Stimulated activated CD4-positive, alpha-beta T cell treated with anti-CD3 and anti-CD28 coated beads, TNF-alpha, amount 100 ng/mL, for 1 hour (primary cell): ENCODE results near the gene TCERG1L.

Experiments used
- DNase-seq, 3 donors: peaks; one replicate each; pipeline ENCODE4 v3.0.0-alpha.2; 2020; ENCODE audit warnings: low read depth in 3 of 3, low spot score in 1 of 3

TCERG1L gene

DNA sequence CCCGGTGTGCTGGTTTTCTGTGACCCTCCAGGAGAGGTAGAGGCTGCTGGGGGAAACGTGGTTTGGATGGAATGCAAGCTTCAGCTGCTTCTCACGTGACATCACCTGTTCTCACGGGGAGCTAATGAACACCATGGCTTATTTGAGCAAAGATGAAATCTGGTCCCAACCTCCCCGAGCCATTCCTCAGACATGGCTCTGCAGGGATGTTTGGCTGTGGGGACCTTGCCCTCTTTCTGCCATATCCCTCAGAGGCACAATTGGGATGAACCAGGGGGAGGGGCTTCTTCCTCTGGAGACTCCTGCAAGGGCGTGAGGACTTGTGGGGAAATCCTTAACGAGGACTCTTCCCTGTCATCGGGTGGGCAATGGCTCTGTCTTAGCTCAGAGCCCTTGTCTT is 236.8 kb downstream of the TCERG1L start:
- DNase-seq, result no peak

DNA sequence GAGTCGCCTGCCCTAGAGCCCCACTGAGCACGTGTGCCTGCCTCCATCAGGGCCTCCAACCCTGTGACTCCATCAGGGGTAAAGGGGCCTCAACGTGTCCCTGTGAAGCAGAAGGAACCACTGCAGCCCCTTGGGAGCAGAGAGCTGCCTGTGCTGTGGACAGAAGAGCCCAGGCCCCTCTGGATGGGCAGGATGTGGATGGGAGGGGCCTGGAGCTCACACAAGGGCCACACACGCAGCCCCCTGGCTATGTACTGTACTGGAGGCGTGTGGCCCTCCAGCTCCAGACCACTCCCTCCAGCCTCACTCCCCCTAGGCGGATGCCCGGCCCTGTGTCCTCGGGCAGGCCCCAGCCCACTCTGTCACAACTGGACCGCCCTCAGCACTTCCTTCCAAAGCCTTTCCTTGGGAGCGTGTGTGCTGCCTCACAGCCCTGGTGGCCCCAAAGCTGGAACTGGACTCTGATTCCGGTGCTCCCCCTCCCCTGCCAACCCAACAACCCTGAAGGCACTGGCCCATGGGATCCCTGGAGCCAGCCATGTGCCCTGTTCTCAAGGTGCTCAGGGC is 238.0 kb downstream of the TCERG1L start:
- DNase-seq, result no peak

DNA sequence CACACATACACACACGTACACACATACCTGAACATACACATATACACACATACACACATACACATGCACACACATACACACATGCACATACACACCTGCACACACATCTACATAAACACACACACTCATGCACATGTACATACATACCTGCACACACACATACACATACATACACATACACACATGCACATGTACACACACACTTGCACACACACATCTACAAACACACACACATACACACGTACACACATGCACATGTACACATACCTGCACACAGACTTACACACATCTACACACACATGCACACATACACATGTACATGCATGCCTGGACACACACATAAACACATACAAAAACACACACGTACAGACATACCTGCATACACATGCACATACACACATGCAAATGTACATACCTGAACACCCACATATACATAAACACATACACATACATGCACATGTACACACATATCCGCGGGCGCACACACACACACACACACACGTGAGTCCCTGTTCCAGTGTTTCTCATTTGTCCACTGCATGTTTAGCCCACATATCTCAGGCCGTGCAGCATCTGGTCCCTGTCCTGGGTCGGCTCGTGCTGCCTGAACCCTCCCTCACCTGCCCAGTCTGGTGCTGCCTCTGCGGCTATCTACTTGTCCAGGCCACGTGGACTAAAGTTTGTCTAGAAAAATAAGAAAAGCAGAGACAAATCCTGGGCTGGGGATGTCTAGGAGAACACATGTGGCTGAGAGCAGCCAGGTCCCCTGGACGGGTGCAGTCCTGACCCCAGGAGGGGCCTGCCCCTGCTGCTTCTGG is 238.7 kb downstream of the TCERG1L start:
- no peak for DNase-seq

DNA sequence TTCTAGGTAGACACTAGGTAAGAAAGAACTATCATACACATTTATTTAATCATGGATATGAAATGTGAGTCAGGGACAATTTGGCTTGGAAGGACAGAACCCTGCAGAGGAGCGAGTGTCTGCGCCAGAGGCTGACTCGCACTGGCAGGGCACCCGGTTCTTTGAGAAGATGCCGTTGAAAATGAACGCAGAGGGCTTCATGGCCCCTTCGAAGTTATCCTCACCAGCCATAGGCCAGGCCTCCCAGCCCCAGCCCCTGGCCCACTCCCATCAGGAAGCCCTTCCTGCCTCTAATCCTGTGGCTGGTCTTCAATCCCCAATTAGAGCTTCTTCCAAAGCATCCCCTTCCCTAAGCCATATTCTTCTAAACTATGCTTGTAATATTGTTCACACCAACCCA is 239.8 kb downstream of the TCERG1L start:
- no peak for DNase-seq

DNA sequence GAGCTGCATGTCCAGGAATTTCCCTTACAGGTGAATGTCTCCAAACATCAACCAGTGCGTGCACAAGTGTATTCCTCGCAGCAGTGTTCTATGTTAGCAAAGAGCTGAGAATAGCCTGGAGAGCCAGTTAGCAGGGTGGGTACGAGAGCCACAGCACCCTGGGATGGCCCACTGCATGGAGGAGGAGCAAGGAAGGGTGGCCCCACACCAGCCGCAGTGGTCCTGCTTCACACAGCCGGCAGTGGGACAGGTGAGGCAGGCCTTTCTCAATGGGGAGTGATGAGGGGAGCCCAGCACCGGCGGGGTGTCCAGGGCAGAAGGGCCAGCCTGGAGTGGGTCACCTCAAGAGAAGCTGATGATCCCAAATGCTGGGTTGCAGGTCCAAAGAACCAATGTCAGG is 240.7 kb downstream of the TCERG1L start:
- no peak for DNase-seq

DNA sequence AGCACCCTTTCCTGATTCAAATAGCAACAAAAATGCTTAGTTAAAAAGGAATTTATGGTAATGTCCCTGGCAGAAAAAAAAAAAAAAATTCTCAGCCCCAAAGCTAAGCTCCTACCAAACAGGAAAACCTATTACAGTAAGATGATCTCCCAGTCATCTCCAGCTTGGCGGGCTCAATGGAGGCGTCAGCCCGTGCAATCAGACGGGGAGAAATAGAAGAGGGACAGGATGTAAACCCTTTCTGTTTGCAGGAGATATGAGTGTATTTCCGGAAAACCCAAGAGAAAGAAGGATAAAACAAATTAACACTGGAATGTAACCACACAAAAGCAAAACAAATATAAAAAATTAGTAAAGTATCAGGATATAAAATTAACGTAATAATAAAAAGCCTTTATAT is 242.8 kb downstream of the TCERG1L start:
- DNase-seq, result no peak

DNA sequence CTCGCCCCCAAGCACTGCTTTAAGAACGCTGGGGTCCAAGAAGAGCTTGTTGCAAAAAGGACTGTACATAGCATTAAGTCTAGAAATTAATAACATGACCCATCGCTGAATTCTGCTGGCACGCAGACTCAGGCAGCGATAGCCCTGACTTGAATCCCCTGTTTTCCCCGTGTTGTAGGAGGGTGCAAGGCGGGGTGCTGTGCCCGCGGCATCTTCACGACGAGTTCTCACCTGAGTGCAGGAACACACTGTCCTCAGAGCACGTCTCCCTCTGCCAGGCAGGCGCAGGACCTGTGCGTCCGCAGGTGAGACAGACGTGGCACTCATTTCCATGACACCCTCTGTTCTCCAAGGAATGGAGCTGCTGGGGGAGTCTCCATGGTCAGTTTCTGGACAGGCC is 243.2 kb downstream of the TCERG1L start:
- DNase-seq, result no peak

DNA sequence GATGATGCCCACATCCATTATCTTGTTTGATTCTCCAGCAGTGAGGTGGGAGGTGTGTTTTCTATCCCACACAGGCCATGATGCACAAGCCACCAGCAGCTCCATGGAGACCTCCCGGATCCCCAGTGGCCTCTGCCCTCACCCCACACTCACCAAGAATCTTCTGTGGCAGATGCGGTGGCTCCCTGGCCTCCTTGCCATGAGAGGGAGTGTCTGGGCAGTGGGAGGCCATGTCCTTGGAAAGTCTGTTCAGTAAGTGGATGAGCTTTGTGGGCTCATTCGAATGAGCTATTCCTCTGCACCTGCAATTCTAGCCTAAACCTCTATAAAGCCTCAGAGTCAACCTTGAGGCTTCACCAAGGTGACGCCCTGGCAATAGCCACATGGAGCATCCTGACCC is 243.8 kb downstream of the TCERG1L start:
- DNase-seq, result no peak

DNA sequence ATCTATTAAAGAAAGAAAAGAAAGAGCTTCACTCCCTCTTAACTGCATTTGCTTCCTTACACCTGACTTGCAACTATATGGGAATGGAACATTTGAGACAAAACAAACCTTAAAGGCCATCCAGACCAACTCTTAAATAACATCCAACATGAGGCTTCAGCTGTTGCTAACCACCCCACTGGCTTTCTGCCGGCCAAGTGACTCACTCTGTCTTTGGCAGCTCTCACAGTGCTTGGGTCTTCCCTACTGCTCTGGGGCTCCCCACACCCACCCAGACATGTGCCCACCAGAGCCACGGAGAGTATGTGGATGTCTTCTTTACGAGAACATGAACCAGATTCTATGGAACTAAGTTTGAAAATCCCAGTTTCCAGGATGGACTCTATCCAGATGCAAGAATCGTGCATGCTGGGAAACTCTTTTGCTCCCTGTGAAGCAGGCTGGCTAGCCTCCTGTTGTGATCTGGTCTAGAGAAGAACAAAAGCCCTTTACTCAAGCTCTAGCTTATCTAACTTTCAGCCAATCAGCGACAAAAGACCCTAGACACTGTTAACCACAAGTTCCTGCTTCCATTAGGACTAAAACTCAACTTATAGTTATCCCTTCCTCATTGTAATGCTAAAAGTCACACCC is 245.7 kb downstream of the TCERG1L start:
- no peak for DNase-seq

DNA sequence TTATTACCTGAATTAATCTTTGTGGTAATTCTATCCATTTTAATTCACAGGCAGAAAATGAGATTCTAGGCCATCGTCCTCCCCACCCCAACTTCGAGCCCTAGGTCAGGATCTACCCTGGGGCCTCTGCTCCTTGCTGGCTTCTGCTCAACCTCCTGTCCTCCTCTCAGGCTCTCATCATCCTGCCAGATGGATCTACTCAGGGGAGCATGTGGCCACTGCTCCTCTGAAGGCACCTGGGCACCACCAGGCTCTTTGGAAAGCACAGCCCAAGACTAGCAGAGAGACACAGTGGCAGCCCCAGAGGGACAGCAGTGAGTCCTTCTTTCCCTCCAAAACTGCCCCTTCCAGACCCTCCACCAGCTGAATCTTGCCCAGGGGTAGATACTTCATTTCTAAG is 248.2 kb downstream of the TCERG1L start:
- no peak for DNase-seq

DNA sequence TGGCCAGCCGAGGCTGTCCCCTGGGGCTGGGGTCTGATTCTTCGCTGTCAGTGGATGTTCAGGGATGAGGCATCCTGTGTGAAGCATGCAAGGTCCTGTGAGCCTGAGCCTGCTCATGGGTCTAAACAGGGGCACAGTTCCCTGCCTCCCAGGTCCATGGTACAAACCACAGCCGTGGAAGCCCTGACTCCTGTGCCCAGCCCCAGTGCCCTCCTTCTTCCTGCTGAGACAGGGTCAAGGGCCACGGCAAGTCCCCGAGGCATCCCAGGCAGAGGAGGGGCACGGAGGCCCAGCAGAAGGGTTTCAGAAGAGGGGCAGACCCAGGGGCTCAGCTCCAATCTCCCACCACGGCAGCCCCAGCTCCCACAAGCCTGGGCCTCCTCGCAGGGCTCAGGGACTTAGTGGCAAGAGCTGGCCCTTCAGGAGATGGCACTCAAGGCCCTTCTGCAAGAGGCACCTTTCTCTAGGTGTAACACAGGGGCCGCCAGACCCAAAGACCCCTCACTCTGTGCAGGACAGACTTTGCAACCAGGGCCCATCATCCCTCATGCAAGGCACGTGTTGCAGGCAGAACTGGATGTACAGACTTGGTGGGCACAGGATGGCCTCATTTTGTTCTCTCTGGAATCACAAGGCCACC is 248.8 kb downstream of the TCERG1L start:
- DNase-seq, result no peak

DNA sequence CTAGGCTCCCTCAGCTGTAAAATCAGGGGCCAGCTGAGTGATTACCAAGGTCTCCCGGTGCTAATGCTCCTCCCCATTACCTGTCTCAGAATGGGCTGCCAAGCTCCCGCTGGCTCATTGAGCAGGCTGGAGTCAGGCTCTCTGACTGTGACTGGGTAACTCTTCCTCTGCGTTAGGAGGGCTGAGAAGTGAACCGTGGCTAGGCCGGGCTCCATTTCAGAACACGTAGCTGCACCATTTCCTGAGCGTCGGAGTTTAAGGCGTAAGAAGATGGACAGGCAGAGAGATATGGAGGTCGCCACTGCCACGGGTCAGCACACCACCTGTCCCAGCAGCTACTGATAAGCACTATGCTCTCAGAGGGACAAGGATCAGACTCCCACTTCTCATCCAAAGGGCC is 250.3 kb downstream of the TCERG1L start:
- no peak for DNase-seq

DNA sequence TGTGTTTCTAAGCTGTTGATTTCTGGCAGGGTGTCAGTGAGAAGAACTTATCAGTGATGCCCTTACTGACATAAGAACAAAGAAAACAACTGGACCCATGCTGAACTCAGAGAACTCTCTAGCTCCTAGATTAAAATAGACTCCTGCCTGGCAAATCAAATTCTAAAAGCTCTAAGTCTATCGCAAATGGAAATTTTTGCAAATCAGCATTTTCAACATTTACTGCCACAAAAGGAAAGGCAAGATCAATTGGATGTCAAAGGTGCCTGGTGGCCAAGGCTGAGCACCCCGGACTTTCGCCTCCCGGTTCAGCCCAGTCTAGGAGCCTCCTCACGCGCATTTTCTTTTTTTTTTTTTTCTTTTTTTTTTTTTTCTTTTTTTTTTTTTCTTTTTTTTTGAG is 251.6 kb downstream of the TCERG1L start:
- no peak for DNase-seq

DNA sequence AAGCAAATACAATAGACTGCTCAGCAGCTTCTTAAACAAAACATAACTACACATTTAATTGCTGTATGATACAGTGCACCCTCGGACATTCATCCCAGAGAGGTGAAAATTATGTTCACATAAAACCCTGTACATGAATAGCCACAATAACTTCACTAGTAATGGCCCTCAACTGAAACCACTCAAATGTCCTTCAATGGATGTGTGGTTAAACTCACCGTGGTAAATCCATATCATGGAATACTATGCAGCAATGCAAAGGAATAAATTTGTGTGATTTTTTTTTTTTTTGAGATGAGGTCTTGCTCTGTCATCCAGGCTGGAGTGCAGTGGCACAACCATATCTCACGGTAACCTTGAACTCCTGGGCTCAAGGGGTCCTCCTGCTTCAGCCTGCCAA is 252.7 kb downstream of the TCERG1L start:
- no peak for DNase-seq

DNA sequence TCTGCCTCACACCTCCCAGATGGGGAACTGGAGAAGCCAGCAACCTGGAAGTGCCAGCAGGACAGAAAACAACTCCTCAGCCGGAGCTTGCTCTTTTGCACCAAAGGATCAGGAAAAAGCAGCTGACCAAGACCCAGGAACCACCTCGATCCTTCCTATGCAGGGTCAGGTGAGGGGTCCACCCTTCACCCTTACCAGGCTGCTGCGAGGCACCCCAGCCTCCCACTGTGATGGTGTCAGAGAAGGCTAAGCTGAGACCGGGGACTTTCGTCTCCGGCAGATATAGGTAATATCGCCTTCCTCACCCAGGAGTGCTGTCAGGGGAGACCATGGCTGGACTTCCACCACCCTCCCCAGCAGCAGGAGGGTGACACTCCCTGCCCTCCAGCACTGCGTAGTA is 254.7 kb downstream of the TCERG1L start:
- no peak for DNase-seq

DNA sequence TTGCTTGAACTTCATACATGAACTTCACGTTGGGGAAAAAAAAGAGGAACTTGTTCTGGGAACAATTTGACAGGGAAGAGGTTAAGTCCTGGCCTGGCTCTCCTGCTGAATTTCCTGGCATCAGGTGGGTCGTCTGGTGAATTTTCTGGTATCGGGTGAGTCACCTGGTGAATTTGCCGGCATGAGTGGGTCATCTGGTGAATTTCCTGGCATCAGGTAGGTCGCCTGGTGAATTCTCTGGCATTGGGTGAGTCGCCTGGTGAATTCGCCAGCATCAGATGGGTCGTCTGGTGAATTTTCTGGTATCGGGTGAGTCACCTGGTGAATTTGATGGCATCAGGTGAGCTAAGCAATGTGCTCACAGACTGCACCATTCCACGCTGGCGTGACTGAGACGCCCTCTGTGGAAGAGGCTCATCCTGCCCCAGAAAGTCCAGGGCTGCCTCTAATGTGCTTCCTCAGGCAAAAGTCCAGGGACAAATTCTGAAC is 255.4 kb downstream of the TCERG1L start:
- no peak for DNase-seq

DNA sequence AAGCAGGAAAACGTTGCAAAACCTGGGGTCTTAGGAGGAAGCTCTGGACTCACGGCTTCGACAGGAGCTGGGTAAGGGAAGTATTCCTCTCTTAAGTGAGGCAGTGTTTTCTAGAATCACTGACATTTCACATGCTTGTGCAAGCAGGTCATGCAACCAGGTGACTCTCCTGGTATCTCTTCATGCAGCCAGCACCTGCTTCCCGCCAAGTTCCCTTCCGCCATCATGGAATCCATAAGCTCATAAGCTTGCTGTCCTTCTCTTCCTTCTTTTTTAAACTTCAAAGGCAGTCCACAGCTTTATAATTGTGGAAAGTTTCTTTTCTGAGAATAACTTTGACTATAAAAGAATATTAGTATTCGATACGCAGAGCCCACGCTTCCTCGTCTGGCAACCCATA is 256.1 kb downstream of the TCERG1L start:
- no peak for DNase-seq

DNA sequence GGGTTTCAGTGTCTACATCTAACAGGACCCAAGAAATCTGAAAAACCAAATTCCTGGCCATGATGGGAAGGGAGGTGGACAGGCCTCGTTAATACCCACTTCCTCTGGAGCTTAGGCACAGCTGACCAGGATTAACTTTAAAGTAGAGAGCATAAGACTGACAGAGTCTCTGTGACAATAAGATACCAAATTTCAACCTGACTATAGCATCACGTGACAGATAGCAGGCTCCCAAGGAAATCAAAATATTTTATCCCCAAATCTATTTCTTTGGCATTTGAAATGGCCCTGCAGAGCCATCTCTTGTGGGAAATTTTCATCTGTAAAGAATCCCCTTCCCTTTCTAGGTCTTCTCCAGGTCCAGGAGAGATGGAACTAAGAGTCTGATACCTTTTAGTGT is 258.3 kb downstream of the TCERG1L start:
- DNase-seq, result no peak

DNA sequence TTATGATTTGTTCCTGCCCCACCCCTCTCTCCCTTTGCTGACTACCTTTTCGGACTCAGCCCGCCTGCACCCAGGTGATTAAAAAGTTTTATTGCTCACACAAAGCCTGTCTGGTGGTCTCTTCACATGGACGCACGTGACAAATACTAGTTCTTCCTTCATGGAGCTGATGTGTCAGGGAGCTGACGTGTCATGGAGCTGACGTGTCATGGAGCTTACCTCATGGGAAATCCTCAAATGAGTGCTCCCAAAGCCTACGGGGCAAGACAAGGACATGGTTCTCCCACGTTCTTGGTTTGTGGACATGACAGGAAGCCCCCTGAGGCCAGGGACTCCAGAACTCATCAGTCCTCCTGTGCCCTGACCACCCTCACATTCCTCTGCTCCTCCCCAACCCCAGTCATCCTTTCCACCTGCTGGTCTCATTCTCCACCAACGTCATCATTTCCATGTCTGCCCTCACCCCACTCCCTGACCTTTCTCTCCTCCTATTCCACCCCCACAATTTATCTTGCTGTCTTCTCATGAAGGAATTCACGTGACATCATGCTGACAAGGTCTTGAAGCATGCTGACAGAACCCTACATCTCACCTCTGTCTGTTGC is 261.3 kb downstream of the TCERG1L start:
- DNase-seq, result no peak

DNA sequence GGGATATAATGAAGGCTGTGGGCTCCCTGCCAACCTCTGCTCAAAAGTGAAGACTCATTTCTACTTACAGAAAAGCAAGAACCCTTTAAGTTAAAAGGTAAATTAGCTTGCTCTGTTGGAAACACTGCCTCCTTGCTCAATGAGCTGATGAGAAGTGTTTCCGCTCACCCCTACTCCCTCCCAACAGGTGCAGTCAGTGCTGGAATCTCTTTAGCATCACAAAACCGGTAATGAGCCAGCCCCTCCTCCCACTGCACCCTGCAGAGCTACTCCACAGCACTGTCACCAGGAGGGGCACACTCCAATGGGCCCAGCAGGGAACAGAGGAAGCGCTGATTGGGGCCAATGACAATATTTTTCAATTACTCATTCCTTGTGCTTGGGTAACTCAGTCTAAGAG is 262.5 kb downstream of the TCERG1L start:
- DNase-seq, result no peak

DNA sequence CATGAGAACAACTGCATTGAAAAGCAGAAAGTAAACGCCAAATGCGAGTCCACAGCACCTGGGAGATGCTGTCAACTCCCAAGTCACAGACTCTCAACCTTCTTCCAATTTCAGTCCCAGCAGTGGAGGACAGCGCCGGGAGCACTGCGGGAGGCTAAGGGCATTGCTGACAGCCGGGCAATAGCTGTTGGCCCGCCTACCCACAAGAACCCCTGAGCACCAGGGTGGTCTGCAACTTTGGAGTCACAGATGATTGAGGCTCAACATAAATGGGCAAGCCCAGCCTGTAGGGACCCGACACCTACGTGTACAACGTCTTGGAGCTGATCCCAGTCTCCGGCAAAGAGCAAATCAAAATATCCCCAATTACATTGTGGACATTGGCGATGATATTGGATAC is 262.9 kb downstream of the TCERG1L start:
- no peak for DNase-seq

DNA sequence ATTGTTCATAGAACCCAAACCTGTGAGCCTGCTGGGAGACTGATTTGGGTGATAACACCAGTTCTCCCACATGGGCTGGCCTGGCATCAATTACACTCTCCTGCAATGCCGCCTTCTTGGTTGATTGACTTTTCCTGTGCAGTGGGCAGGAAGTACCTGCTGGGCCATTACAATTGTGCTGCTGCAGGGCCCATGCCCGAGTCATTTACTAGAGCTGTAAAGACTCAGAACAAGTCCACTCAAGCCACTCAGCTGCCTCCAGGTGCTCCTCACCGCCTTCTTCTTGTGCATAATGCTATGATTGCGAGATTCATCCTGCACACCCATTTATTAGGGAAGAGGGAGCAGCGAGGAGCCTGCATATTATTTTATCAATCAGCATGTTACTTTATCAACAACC is 264.0 kb downstream of the TCERG1L start:
- DNase-seq, result no peak
